A549 treated with AZD9567 at 1 μM for 4 hours (cell line): Measurements from ENCODE around the gene MCRIP2. TPM values are rescaled to one million over a fixed set of nuclear protein-coding genes. Genes with fewer than 3 reads are reported as not detected.

Source experiments
- total RNA-seq: library from RNA; stranded (reverse); fragments of 200-300 nt; extraction: Qiagen RNA extraction; gene quantifications from 5 replicates; pipeline ENCODE4 v1.2.3, GENCODE V29; 2022; ENCODE audit not compliant: insufficient read depth

The MCRIP2 gene
- total RNA-seq: 21.4 to 47.7 TPM (median 40.9 TPM) in 5 replicates

GRCh38 chr16:641326-642188, at the start of gene MCRIP2:
Gene MCRIP2, plus strand, starts transcription at chr16:641828. Its CDS starts 164 bp downstream, at chr16:641992.

GRCh38 chr16:630815-631405, 10.7 kb upstream of the MCRIP2 start, which contains the start of gene WFIKKN1:
Gene WFIKKN1, plus strand, starts transcription at chr16:630985. Its CDS starts 269 bp downstream, at chr16:631254.

GRCh38 chr16:636206-637080, 5.2 kb upstream of the MCRIP2 start, which contains the start of gene METTL26:
Gene METTL26, minus strand, starts transcription at chr16:636305. Its CDS starts 15 bp downstream, at chr16:636290.

GRCh38 chr16:648781-649589, 7.4 kb downstream of the MCRIP2 start, which contains the start of gene WDR90:
Gene WDR90, plus strand, starts transcription at chr16:649365. Its CDS starts 52 bp downstream, at chr16:649417.

GRCh38 chr16:667780-668518, 26.3 kb downstream of the MCRIP2 start, which contains the start of gene RHOT2:
Gene RHOT2, plus strand, starts transcription at chr16:668132. Its CDS starts 68 bp downstream, at chr16:668200.

GRCh38 chr16:674968-675883, 33.6 kb downstream of the MCRIP2 start, which contains the start of gene RHBDL1:
Gene RHBDL1, plus strand, starts transcription at chr16:675671. Its CDS starts 120 bp downstream, at chr16:675791.

GRCh38 chr16:679814-680624, 38.4 kb downstream of the MCRIP2 start, which contains the start of gene STUB1:
Gene STUB1, plus strand, starts transcription at chr16:680410. Its CDS starts 116 bp downstream, at chr16:680526.

GRCh38 chr16:684071-684794, 42.6 kb downstream of the MCRIP2 start, which contains the start of gene JMJD8:
Gene JMJD8, minus strand, starts transcription at chr16:684334. Its CDS starts 15 bp downstream, at chr16:684319.

Other genes starting within 250 kb of the MCRIP2 start
- 326 to 424 TPM (median 419 TPM) in 5 replicates for gene NME4, start 244.6 kb upstream of the MCRIP2 start, total RNA-seq
- gene DECR2, start 239.9 kb upstream of the MCRIP2 start, total RNA-seq: 22.9 to 32.3 TPM (median 31.6 TPM) in 5 replicates
- gene RAB11FIP3, start 216.2 kb upstream of the MCRIP2 start, total RNA-seq: 23.5 to 29.0 TPM (median 27.5 TPM) in 5 replicates
- 45.6 to 75.6 TPM (median 71.1 TPM) in 5 replicates for gene CAPN15, start 114.1 kb upstream of the MCRIP2 start, total RNA-seq
- 0.05 to 0.19 TPM (median 0.08 TPM) in 4 of 5 replicates, not detected in the other for gene PRR35, start 81.4 kb upstream of the MCRIP2 start, total RNA-seq
- 0.14 to 0.24 TPM (median 0.21 TPM) in 4 of 5 replicates, not detected in the other for gene NHLRC4, start 74.8 kb upstream of the MCRIP2 start, total RNA-seq
- gene PIGQ, start 71.9 kb upstream of the MCRIP2 start, total RNA-seq: 41.9 to 44.5 TPM (median 42.8 TPM) in 5 replicates
- 16.5 to 21.1 TPM (median 20.7 TPM) in 5 replicates for gene RAB40C, start 51.8 kb upstream of the MCRIP2 start, total RNA-seq
- gene WFIKKN1, start 10.8 kb upstream of the MCRIP2 start, total RNA-seq: 0.21 to 0.26 TPM (median 0.23 TPM) in 4 of 5 replicates, not detected in the other
- gene METTL26, start 5.5 kb upstream of the MCRIP2 start, total RNA-seq: 77.8 to 140 TPM (median 136 TPM) in 5 replicates
- gene WDR90, start 7.5 kb downstream of the MCRIP2 start, total RNA-seq: 29.1 to 35.6 TPM (median 31.4 TPM) in 5 replicates
- gene RHOT2, start 26.3 kb downstream of the MCRIP2 start, total RNA-seq: 60.5 to 110 TPM (median 103 TPM) in 5 replicates
- 1.5 to 2.0 TPM (median 1.6 TPM) in 4 of 5 replicates, not detected in the other for gene RHBDL1, start 33.8 kb downstream of the MCRIP2 start, total RNA-seq
- gene STUB1, start 38.6 kb downstream of the MCRIP2 start, total RNA-seq: 77.5 to 143 TPM (median 137 TPM) in 5 replicates
- 56.9 to 81.0 TPM (median 77.8 TPM) in 5 replicates for gene JMJD8, start 42.5 kb downstream of the MCRIP2 start, total RNA-seq
- 4.2 to 6.2 TPM (median 5.9 TPM) in 5 replicates for gene WDR24, start 48.6 kb downstream of the MCRIP2 start, total RNA-seq
- 6.3 to 9.6 TPM (median 7.2 TPM) in 5 replicates for gene FBXL16, start 64.0 kb downstream of the MCRIP2 start, total RNA-seq
- 71.0 to 213 TPM (median 211 TPM) in 5 replicates for gene METRN, start 73.3 kb downstream of the MCRIP2 start, total RNA-seq
- 43.2 to 64.4 TPM (median 63.4 TPM) in 5 replicates for gene ANTKMT, start 79.3 kb downstream of the MCRIP2 start, total RNA-seq
- 3.1 to 6.8 TPM (median 4.9 TPM) in 5 replicates for gene CCDC78, start 84.6 kb downstream of the MCRIP2 start, total RNA-seq
- gene HAGHL, start 85.3 kb downstream of the MCRIP2 start, total RNA-seq: 4.1 to 22.8 TPM (median 20.5 TPM) in 5 replicates
- 21.6 to 27.5 TPM (median 25.4 TPM) in 5 replicates for gene CIAO3, start 99.2 kb downstream of the MCRIP2 start, total RNA-seq
- 1.6 to 2.8 TPM (median 2.2 TPM) in 5 replicates for gene MSLN, start 118.9 kb downstream of the MCRIP2 start, total RNA-seq
- gene RPUSD1, start 146.6 kb downstream of the MCRIP2 start, total RNA-seq: 29.7 to 58.4 TPM (median 53.8 TPM) in 5 replicates
- 25.3 to 43.9 TPM (median 32.1 TPM) in 5 replicates for gene CHTF18, start 146.8 kb downstream of the MCRIP2 start, total RNA-seq
- gene GNG13, start 158.9 kb downstream of the MCRIP2 start, total RNA-seq: 0.08 TPM in 1 of 5 replicates, not detected in the others